ENCODE measurements around the gene IRX3. TPM values are rescaled to one million over a fixed set of nuclear protein-coding genes. Genes with fewer than 3 reads are reported as not detected.

IRX3 gene
- total RNA-seq, 4 donors from 2014 or later = not detected

GRCh38 chr16:54269461-54269860 lies 17.1 kb downstream of the IRX3 start:
- H3K36me3 ChIP-seq = no peaks in the 10 kb centered on the region
- H3K4me3 ChIP-seq = no peak overlapping the region
- H3K4me1 ChIP-seq = no peaks in the 10 kb centered on the region
- H3K27ac ChIP-seq = no peak overlapping the region
- H3K9me3 ChIP-seq = no peaks in the 10 kb centered on the region
- TF ChIP-seq, protein P1, sequence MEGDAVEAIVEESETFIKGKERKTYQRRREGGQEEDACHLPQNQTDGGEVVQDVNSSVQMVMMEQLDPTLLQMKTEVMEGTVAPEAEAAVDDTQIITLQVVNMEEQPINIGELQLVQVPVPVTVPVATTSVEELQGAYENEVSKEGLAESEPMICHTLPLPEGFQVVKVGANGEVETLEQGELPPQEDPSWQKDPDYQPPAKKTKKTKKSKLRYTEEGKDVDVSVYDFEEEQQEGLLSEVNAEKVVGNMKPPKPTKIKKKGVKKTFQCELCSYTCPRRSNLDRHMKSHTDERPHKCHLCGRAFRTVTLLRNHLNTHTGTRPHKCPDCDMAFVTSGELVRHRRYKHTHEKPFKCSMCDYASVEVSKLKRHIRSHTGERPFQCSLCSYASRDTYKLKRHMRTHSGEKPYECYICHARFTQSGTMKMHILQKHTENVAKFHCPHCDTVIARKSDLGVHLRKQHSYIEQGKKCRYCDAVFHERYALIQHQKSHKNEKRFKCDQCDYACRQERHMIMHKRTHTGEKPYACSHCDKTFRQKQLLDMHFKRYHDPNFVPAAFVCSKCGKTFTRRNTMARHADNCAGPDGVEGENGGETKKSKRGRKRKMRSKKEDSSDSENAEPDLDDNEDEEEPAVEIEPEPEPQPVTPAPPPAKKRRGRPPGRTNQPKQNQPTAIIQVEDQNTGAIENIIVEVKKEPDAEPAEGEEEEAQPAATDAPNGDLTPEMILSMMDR (IDR thresholded peaks at IDR 0.05) = no peak
- TF ChIP-seq POLR2A (IDR thresholded peaks at IDR 0.05) = no peak
- no peaks in the 10 kb centered on the region for H3K27me3 ChIP-seq
- no peak for DNase-seq

GRCh38 chr16:54268766-54269165 lies 17.8 kb downstream of the IRX3 start:
- no peaks in the 10 kb centered on the region for H3K9me3 ChIP-seq
- TF ChIP-seq, protein P1 (IDR thresholded peaks at IDR 0.05) = no peak
- no peak for TF ChIP-seq POLR2A (IDR thresholded peaks at IDR 0.05)
- no peak overlapping the region for H3K27ac ChIP-seq
- no peaks in the 10 kb centered on the region for H3K4me1 ChIP-seq
- H3K36me3 ChIP-seq = no peaks in the 10 kb centered on the region
- no peaks in the 10 kb centered on the region for H3K27me3 ChIP-seq
- DNase-seq = peak in 1 of 3 donors; percentile 19
- H3K4me3 ChIP-seq = no peak overlapping the region

DNA sequence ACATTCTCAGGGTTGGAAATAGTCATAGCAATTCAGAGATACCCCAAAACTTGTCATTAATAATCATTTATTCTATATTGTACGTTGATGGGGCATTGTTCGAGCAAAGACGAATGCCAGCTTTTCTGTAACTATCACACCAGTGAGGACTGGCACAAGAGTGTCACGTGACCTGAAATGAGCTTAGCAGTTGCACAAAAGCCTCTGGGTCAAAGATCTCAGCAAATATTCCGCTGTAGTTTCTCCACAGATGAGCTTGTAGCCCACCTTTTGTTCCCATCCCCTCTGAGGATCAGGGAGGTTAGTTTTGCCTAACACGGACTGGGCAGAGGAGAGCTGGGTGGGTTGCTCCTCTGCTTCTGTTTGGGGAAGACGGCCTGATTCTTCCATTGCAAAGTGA lies 18.2 kb downstream of the IRX3 start:
- no peak overlapping the region for H3K4me3 ChIP-seq
- no peaks in the 10 kb centered on the region for H3K27me3 ChIP-seq
- H3K9me3 ChIP-seq = no peaks in the 10 kb centered on the region
- H3K4me1 ChIP-seq = no peaks in the 10 kb centered on the region
- no peak overlapping the region for H3K27ac ChIP-seq
- H3K36me3 ChIP-seq = no peaks in the 10 kb centered on the region
- DNase-seq = peak in 1 of 3 donors; percentile 5
- TF ChIP-seq, protein P1 (IDR thresholded peaks at IDR 0.05) = no peak
- no peak for TF ChIP-seq POLR2A (IDR thresholded peaks at IDR 0.05)

DNA sequence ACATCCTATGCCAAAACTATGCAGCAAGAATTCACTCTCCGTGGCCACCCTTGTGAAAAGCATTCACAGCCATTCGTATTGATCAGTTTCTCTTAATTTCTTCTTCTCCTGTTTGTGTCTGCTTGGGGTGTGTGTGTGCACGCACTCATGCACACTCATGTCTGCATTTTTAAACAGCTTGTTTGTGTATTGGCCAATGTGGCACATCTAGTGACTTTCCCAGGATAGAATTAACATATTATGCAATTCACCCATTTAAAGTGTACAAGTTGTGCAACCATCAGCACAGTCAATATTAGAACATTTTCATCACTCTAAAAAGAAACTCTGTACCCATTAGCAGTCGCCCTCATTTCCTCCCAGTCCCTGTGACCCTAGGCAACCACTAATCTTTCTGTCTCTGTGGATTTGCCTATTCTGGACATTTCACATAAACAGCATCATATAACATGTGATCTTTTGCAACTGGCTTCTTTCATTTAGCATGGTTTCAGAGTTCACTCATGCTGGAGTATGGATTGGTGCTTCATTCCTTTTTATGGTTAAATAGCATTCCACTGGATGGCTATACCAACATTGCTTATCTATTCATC lies 20.1 kb downstream of the IRX3 start:
- DNase-seq = peak in 1 of 3 donors; percentile 8
- H3K4me3 ChIP-seq = no peak overlapping the region
- H3K4me1 ChIP-seq = no peaks in the 10 kb centered on the region
- TF ChIP-seq POLR2A (IDR thresholded peaks at IDR 0.05) = no peak
- TF ChIP-seq, protein P1 (IDR thresholded peaks at IDR 0.05) = no peak
- no peaks in the 10 kb centered on the region for H3K9me3 ChIP-seq
- no peaks in the 10 kb centered on the region for H3K27me3 ChIP-seq
- no peak overlapping the region for H3K27ac ChIP-seq
- no peaks in the 10 kb centered on the region for H3K36me3 ChIP-seq

- H3K4me1 ChIP-seq = no peaks in the 10 kb centered on the region
- H3K27ac ChIP-seq = no peak overlapping the region
- H3K4me3 ChIP-seq = no peak overlapping the region
- no peaks in the 10 kb centered on the region for H3K36me3 ChIP-seq
- no peaks in the 10 kb centered on the region for H3K27me3 ChIP-seq
- no peak for TF ChIP-seq POLR2A (IDR thresholded peaks at IDR 0.05)
- TF ChIP-seq, protein P1 (IDR thresholded peaks at IDR 0.05) = no peak
- peak in 1 of 3 donors; percentile 14 for DNase-seq
- H3K9me3 ChIP-seq = no peaks in the 10 kb centered on the region
Measured at GRCh38 chr16:54265575-54266107, 20.9 kb downstream of the IRX3 start.

Data from Peyer's patch (tissue), 4 donors.